HEK293 (cell line): ENCODE measurements around the gene AP5S1.

Experiments
- BCL11B ChIP-seq: fragments of 450-650 bp; formaldehyde crosslinking; IDR thresholded peaks from 2 replicates; pipeline ENCODE4 v1.5.1; 2016; ENCODE audit warnings: low read depth, missing biosample characterization, missing genetic modification characterization
- GLI4 ChIP-seq: fragments of 450-650 bp; formaldehyde crosslinking; IDR thresholded peaks from 2 replicates; pipeline ENCODE4 v1.5.1; 2016; ENCODE audit warnings: missing biosample characterization, missing genetic modification characterization
- GLIS2 ChIP-seq: fragments of 450-650 bp; formaldehyde crosslinking; IDR thresholded peaks from 2 replicates; pipeline ENCODE4 v1.5.1; 2016; ENCODE audit warnings: missing biosample characterization, missing genetic modification characterization
- IKZF3 ChIP-seq: fragments of 450-650 bp; IDR thresholded peaks from 2 replicates; pipeline ENCODE4 v1.5.0; 2018; ENCODE audit warnings: missing biosample characterization, mild to moderate bottlenecking, missing genetic modification characterization, moderate library complexity
- KLF16 ChIP-seq: fragments of 450-650 bp; formaldehyde crosslinking; IDR thresholded peaks from 2 replicates; pipeline ENCODE4 v1.5.1; 2017; ENCODE audit warnings: missing biosample characterization, missing genetic modification characterization
- PATZ1 ChIP-seq: fragments of 450-650 bp; formaldehyde crosslinking; IDR thresholded peaks from 2 replicates; pipeline ENCODE4 v1.5.1; 2016; ENCODE audit warnings: missing biosample characterization, missing genetic modification characterization
- SCRT2 ChIP-seq: fragments of 450-650 bp; formaldehyde crosslinking; IDR thresholded peaks from 2 replicates; pipeline ENCODE4 v1.5.1; 2016; ENCODE audit warnings: missing biosample characterization, missing genetic modification characterization
- SP3 ChIP-seq: fragments of 450-650 bp; formaldehyde crosslinking; IDR thresholded peaks from 2 replicates; pipeline ENCODE4 v1.5.1; 2016; ENCODE audit warnings: missing biosample characterization, missing genetic modification characterization
- WT1 ChIP-seq: fragments of 450-650 bp; formaldehyde crosslinking; IDR thresholded peaks from 2 replicates; pipeline ENCODE4 v1.5.1; 2016; ENCODE audit warnings: missing biosample characterization, missing genetic modification characterization
- ZBTB17 ChIP-seq: fragments of 450-650 bp; formaldehyde crosslinking; IDR thresholded peaks from 2 replicates; pipeline ENCODE4 v1.5.1; 2016; ENCODE audit warnings: missing biosample characterization, missing genetic modification characterization
- ZBTB20 ChIP-seq: fragments of 450-650 bp; formaldehyde crosslinking; IDR thresholded peaks from 2 replicates; pipeline ENCODE4 v1.5.1; 2016; ENCODE audit warnings: missing biosample characterization, missing genetic modification characterization
- ZEB2 ChIP-seq: fragments of 450-650 bp; formaldehyde crosslinking; IDR thresholded peaks from 2 replicates; pipeline ENCODE4 v1.5.1; 2016; ENCODE audit warnings: missing biosample characterization, missing genetic modification characterization
- ZIC2 ChIP-seq: fragments of 450-650 bp; formaldehyde crosslinking; IDR thresholded peaks from 2 replicates; pipeline ENCODE4 v1.5.1; 2016; ENCODE audit warnings: missing biosample characterization, missing genetic modification characterization
- ZNF121 ChIP-seq: fragments of 450-650 bp; formaldehyde crosslinking; IDR thresholded peaks from 2 replicates; pipeline ENCODE4 v1.5.1; 2016; ENCODE audit warnings: missing biosample characterization, missing genetic modification characterization
- ZNF175 ChIP-seq: fragments of 450-650 bp; formaldehyde crosslinking; IDR thresholded peaks from 2 replicates; pipeline ENCODE4 v1.5.1; 2016; ENCODE audit warnings: missing biosample characterization, missing genetic modification characterization
- ZNF202 ChIP-seq: fragments of 450-650 bp; formaldehyde crosslinking; IDR thresholded peaks from 2 replicates; pipeline ENCODE4 v1.5.1; 2016; ENCODE audit warnings: missing biosample characterization, missing genetic modification characterization, borderline replicate concordance
- ZNF292 ChIP-seq: fragments of 450-650 bp; formaldehyde crosslinking; IDR thresholded peaks from 2 replicates; pipeline ENCODE4 v1.5.1; 2016; ENCODE audit warnings: low read depth, missing biosample characterization, missing genetic modification characterization, borderline replicate concordance
- ZNF341 ChIP-seq: fragments of 450-650 bp; formaldehyde crosslinking; IDR thresholded peaks from 2 replicates; pipeline ENCODE4; 2016; ENCODE audit warnings: low read depth, missing biosample characterization, missing genetic modification characterization
- ZNF350 ChIP-seq: fragments of 450-650 bp; formaldehyde crosslinking; IDR thresholded peaks from 2 replicates; pipeline ENCODE4 v1.5.0; 2017; ENCODE audit warnings: missing biosample characterization, mild to moderate bottlenecking, missing genetic modification characterization
- ZNF391 ChIP-seq: fragments of 450-650 bp; formaldehyde crosslinking; IDR thresholded peaks from 2 replicates; pipeline ENCODE4 v1.5.1; 2016; ENCODE audit warnings: low read depth, missing biosample characterization, missing genetic modification characterization, borderline replicate concordance
- ZNF398 ChIP-seq: fragments of 450-650 bp; formaldehyde crosslinking; IDR thresholded peaks from 2 replicates; pipeline ENCODE4 v1.5.1; 2017; ENCODE audit warnings: missing biosample characterization, missing genetic modification characterization
- ZNF449 ChIP-seq: fragments of 450-650 bp; formaldehyde crosslinking; IDR thresholded peaks from 2 replicates; pipeline ENCODE4 v1.5.1; 2017; ENCODE audit warnings: missing biosample characterization, mild to moderate bottlenecking, missing genetic modification characterization, moderate library complexity
- ZNF510 ChIP-seq: fragments of 450-650 bp; formaldehyde crosslinking; IDR thresholded peaks from 2 replicates; pipeline ENCODE4 v1.5.1; 2018; ENCODE audit warnings: mild to moderate bottlenecking, missing genetic modification characterization, missing biosample characterization; ENCODE audit not compliant: insufficient replicate concordance
- ZNF529 ChIP-seq: fragments of 450-650 bp; formaldehyde crosslinking; IDR thresholded peaks from 2 replicates; pipeline ENCODE4 v1.5.1; 2017; ENCODE audit warnings: missing genetic modification characterization, missing biosample characterization; ENCODE audit not compliant: insufficient replicate concordance
- ZNF530 ChIP-seq: fragments of 450-650 bp; formaldehyde crosslinking; IDR thresholded peaks from 2 replicates; pipeline ENCODE4 v1.5.1; 2016; ENCODE audit warnings: low read depth, missing biosample characterization, missing genetic modification characterization
- ZNF544 ChIP-seq: fragments of 450-650 bp; formaldehyde crosslinking; IDR thresholded peaks from 2 replicates; pipeline ENCODE4 v1.5.0; 2017; ENCODE audit warnings: missing biosample characterization, missing genetic modification characterization
- ZNF548 ChIP-seq: fragments of 450-650 bp; formaldehyde crosslinking; IDR thresholded peaks from 2 replicates; pipeline ENCODE4 v1.5.1; 2016; ENCODE audit warnings: missing biosample characterization, missing genetic modification characterization
- ZNF571 ChIP-seq: fragments of 450-650 bp; formaldehyde crosslinking; IDR thresholded peaks from 2 replicates; pipeline ENCODE4 v1.5.0; 2017; ENCODE audit warnings: missing biosample characterization, missing genetic modification characterization
- ZNF600 ChIP-seq: fragments of 450-650 bp; formaldehyde crosslinking; IDR thresholded peaks from 2 replicates; pipeline ENCODE4 v1.5.1; 2016; ENCODE audit warnings: missing biosample characterization, missing genetic modification characterization
- ZNF621 ChIP-seq: fragments of 450-650 bp; formaldehyde crosslinking; IDR thresholded peaks from 2 replicates; pipeline ENCODE4 v1.5.1; 2017; ENCODE audit warnings: missing biosample characterization, missing genetic modification characterization
- ZNF654 ChIP-seq: fragments of 450-650 bp; formaldehyde crosslinking; IDR thresholded peaks from 2 replicates; pipeline ENCODE4 v1.5.1; 2016; ENCODE audit warnings: low read depth, missing biosample characterization, missing genetic modification characterization
- ZNF658 ChIP-seq: fragments of 450-650 bp; formaldehyde crosslinking; IDR thresholded peaks from 2 replicates; pipeline ENCODE4; 2016; ENCODE audit warnings: missing biosample characterization, missing genetic modification characterization
- ZNF701 ChIP-seq: fragments of 450-650 bp; formaldehyde crosslinking; IDR thresholded peaks from 2 replicates; pipeline ENCODE4 v1.5.1; 2016; ENCODE audit warnings: missing biosample characterization, missing genetic modification characterization
- ZNF768 ChIP-seq: fragments of 450-650 bp; formaldehyde crosslinking; IDR thresholded peaks from 2 replicates; pipeline ENCODE4 v1.5.1; 2018; ENCODE audit warnings: missing biosample characterization, mild to moderate bottlenecking, missing genetic modification characterization
- TF ChIP-seq, protein P1 (sequence below): IDR thresholded peaks from 2 replicates; pipeline ENCODE4 v1.6.1; 2011; ENCODE audit warnings: mild to moderate bottlenecking, low read depth, low read length, borderline replicate concordance

AP5S1 gene

DNA sequence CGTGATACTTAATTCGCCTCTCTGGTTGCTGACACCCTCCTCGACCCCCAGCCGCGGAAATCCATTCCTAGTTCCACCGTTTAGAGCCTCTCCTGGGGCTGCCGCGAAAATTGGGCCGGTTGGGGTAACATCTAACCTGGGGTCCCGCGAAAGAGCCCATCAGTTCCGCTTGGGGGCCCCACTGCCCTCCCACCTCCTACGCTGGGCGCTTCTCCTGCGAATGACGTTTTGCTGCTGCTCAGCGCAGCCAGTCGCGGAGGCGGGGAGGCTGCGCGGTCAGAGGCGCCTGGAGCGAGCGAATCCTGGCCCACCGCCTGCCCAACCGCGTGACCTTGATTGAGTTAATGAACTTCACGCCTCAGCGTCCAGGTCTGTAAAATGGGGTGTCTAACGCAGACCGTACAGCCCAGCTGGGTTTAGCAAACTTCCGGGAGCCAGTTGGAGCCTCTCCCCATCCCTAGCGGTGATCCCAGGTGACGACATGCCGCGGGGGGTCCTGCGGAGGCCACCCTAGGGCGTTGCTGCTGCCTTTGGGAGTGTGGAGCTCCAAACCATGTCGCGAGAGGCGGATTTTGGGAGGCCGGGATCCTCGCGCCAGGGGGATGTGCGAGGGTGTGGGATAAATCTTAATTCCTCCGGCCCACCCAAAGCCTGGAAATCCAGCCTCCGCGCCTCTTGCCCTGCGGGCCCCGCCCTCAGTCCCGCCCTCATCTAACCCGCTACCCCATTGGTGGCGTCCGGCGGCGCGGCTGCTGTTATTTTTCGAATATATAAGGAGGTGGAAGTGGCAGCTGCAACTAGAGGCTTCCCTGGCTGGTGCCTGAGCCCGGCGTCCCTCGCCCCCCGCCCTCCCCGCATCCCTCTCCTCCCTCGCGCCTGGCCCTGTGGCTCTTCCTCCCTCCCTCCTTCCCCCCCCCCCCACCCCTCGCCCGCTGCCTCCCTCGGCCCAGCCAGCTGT is 24.6 kb upstream of the AP5S1 start, which contains the start of gene CDC25B (continued):
- TF ChIP-seq ZNF449 (no peak; the same call in 1 of the 2 replicates), ZNF768 (tag by site-specific recombination) (no peak; the same call in 1 of the 2 replicates), ZNF510 (tag by site-specific recombination) (no peak), SP3 (tag by site-specific recombination) (peak; percentile 79), WT1 (tag by site-specific recombination) (0 out of 2 replicates have a peak, but pooled peaks have one; percentile 60), ZNF548 (tag by site-specific recombination) (no peak), ZNF398 (tag by site-specific recombination) (peak; percentile 61; the same call in 1 of the 2 replicates), ZNF529 (tag by site-specific recombination) (no peak), KLF16 (tag by site-specific recombination) (no peak), ZEB2 (tag by site-specific recombination) (peak; percentile 65), ZNF544 (no peak), ZNF341 (tag by site-specific recombination) (peak; percentile 81), IKZF3 (tag by site-specific recombination) (peak; percentile 94; the same call in 1 of the 2 replicates), ZNF350 (no peak), ZNF292 (tag by site-specific recombination) (no peak), ZBTB17 (no peak; the same call in 1 of the 2 replicates), SCRT2 (tag by site-specific recombination) (no peak), PATZ1 (tag by site-specific recombination) (peak; percentile 72), ZNF175 (tag by site-specific recombination) (no peak), ZNF658 (tag by site-specific recombination) (no peak), BCL11B (tag by site-specific recombination) (no peak), ZNF121 (tag by site-specific recombination) (peak; percentile 63; the same call in 1 of the 2 replicates), ZBTB20 (tag by site-specific recombination) (no peak), ZNF530 (tag by site-specific recombination) (no peak), ZNF202 (tag by site-specific recombination) (0 out of 2 replicates have a peak, but pooled peaks have one; percentile 51), ZNF621 (tag by site-specific recombination) (no peak), ZNF571 (no peak), ZNF391 (peak; percentile 74; the same call in 1 of the 2 replicates), GLI4 (no peak), ZNF701 (tag by site-specific recombination) (no peak), GLIS2 (peak; percentile 88), ZIC2 (peak; percentile 35; the same call in 1 of the 2 replicates), ZNF654 (tag by site-specific recombination) (no peak), ZNF600 (tag by site-specific recombination) (no peak)
- TF ChIP-seq, protein P1, sequence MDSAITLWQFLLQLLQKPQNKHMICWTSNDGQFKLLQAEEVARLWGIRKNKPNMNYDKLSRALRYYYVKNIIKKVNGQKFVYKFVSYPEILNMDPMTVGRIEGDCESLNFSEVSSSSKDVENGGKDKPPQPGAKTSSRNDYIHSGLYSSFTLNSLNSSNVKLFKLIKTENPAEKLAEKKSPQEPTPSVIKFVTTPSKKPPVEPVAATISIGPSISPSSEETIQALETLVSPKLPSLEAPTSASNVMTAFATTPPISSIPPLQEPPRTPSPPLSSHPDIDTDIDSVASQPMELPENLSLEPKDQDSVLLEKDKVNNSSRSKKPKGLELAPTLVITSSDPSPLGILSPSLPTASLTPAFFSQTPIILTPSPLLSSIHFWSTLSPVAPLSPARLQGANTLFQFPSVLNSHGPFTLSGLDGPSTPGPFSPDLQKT: no peak
